Upper lobe of left lung (tissue), 6 donors: ENCODE measurements around the gene OGA. TPM values are rescaled to one million over a fixed set of nuclear protein-coding genes. Genes with fewer than 3 reads are reported as not detected.

Source experiments
- ATAC-seq, 2 donors: fragments of 200-7000 bp; cut with Tn5 transposase; one replicate each; pipeline ENCODE4 v1.9.1; 2022; ENCODE audit warnings: mild to moderate bottlenecking in 2 of 2, moderate library complexity in 2 of 2; ENCODE audit not compliant: low FRiP score in 2 of 2
- DNase-seq, 2 donors: peaks; one replicate each; pipeline ENCODE4 v3.0.0-alpha.2; 2019 to 2020
- H3K27ac ChIP-seq, 4 donors: fragments of 200-600 bp; sonication (generic); one replicate each; pipeline ENCODE4 v1.5.1; 2016 to 2019
- H3K27me3 ChIP-seq, 4 donors: fragments of 200-600 bp; sonication (generic); one replicate each; pipeline ENCODE4 v1.5.1; 2017 to 2019
- H3K36me3 ChIP-seq, 4 donors: fragments of 200-600 bp; sonication (generic); one replicate each; pipeline ENCODE4 v1.5.1; 2016 to 2019
- H3K4me1 ChIP-seq, 4 donors: fragments of 200-600 bp; sonication (generic); one replicate each; pipeline ENCODE4 v1.5.1; 2018 to 2019
- H3K4me3 ChIP-seq, 4 donors: fragments of 200-600 bp; sonication (generic); one replicate each; pipeline ENCODE4 v1.5.1; 2017 to 2019; ENCODE audit warnings: mild to moderate bottlenecking in 2 of 4, moderate library complexity in 1 of 4
- H3K9me3 ChIP-seq, 4 donors: fragments of 200-600 bp; sonication (generic); one replicate each; pipeline ENCODE4 v1.5.1; 2018 to 2019
- CTCF ChIP-seq, 6 experiments: fragments of 450-650 bp in 4 of 6; fragments of 200-600 bp in 2 of 6; sonication (generic) in 2 of 6; IDR thresholded peaks; one replicate each; pipeline ENCODE4 v1.5.1; 2016 to 2019; ENCODE audit warnings: antibody characterized with exemption in 6 of 6
- EP300 ChIP-seq, 4 donors: sonication (generic); formaldehyde crosslinking; IDR thresholded peaks; one replicate each; pipeline ENCODE4 v1.5.1; 2017; ENCODE audit warnings: antibody characterized with exemption in 4 of 4, control low read depth in 2 of 4
- POLR2A ChIP-seq, 4 donors: fragments of 450-650 bp; IDR thresholded peaks; one replicate each; pipeline ENCODE4 v1.5.1; 2016 to 2017; ENCODE audit warnings: antibody characterized with exemption in 4 of 4, mild to moderate bottlenecking in 2 of 4
- POLR2AphosphoS5 ChIP-seq, 2 donors: sonication (generic); formaldehyde crosslinking; IDR thresholded peaks; one replicate each; pipeline ENCODE4 v1.5.1; 2017; ENCODE audit warnings: antibody characterized with exemption in 2 of 2
- WGBS, 2 donors: methylation state at CpG; one replicate each; pipeline ENCODE4 v1.1.5; 2017 to 2018; 5-methylcytosine and 5-hydroxymethylcytosine counted together
- total RNA-seq, 6 donors: library from RNA; depleted of rRNA in 4 of 6; stranded (reverse); fragments of >200 nt in 4 of 6; gene quantifications; one replicate each; pipeline versions ENCODE4 v1.1.0 to v1.2.1, GENCODE V29; 2016 to 2021
- donor health status: DM: no; HTN: no; CAD: no; lungs with moderate emphysema.
- donor health status: DM: no; HTN: yes; CAD: no; lungs with severe emphysema.

OGA gene
- total RNA-seq, 6 donors from 2014 or later: 71.1 to 374 (median 138) TPM

- no peaks in the 10 kb centered on the region for H3K9me3 ChIP-seq
- TF ChIP-seq POLR2AphosphoS5 (IDR thresholded peaks at IDR 0.05): no peak
- no peak for TF ChIP-seq POLR2A (IDR thresholded peaks at IDR 0.05)
- TF ChIP-seq EP300 (IDR thresholded peaks at IDR 0.05): no peak
- no peak for TF ChIP-seq CTCF (IDR thresholded peaks at IDR 0.05)
- WGBS, 2 donors: 62 to 68% methylated on average over 35 to 37 of the region's 39 CpGs
- DNase-seq (peak in 1 of 2 donors; percentile 77), ATAC-seq (no peak)
- H3K27ac ChIP-seq: peak overlapping the region in 1 of 4 donors; percentile 62
- peaks cover 18 to 31% (median 22%) of the 10 kb centered on the region in 4 donors for H3K4me1 ChIP-seq
- no peaks in the 10 kb centered on the region for H3K36me3 ChIP-seq
- H3K4me3 ChIP-seq: peak overlapping the region in 3 of 4 donors; percentile 57 to 66 (median 64)
- no peaks in the 10 kb centered on the region for H3K27me3 ChIP-seq
These were observed 10.7 kb upstream of the OGA start for GRCh38 chr10:101828766-101829551.

GRCh38 chr10:101827919-101828600 is 9.8 kb upstream of the OGA start:
- DNase-seq (no peak), ATAC-seq (no peak)
- Histone ChIP-seq H3K36me3 (no peaks in the 10 kb centered on the region), H3K4me1 (peaks cover 18 to 29% (median 21%) of the 10 kb centered on the region in 4 donors), H3K27me3 (no peaks in the 10 kb centered on the region), H3K4me3 (no peak overlapping the region), H3K27ac (no peak overlapping the region), H3K9me3 (no peaks in the 10 kb centered on the region)
- no peak for TF ChIP-seq EP300 (IDR thresholded peaks at IDR 0.05)
- TF ChIP-seq POLR2AphosphoS5 (IDR thresholded peaks at IDR 0.05): no peak
- no peak for TF ChIP-seq CTCF (IDR thresholded peaks at IDR 0.05)
- TF ChIP-seq POLR2A (IDR thresholded peaks at IDR 0.05): no peak
- WGBS, 2 donors: 94 to 95% methylated on average over 7 to 10 of the region's 10 CpGs

GRCh38 chr10:101826852-101827434 is 8.7 kb upstream of the OGA start:
- no peak for DNase-seq
- no peak for TF ChIP-seq POLR2AphosphoS5 (IDR thresholded peaks at IDR 0.05)
- no peak for TF ChIP-seq EP300 (IDR thresholded peaks at IDR 0.05)
- no peak for TF ChIP-seq POLR2A (IDR thresholded peaks at IDR 0.05)
- TF ChIP-seq CTCF (IDR thresholded peaks at IDR 0.05): no peak

GRCh38 chr10:101824736-101825135 is 6.5 kb upstream of the OGA start:
- no peaks in the 10 kb centered on the region for H3K9me3 ChIP-seq
- H3K27me3 ChIP-seq: no peaks in the 10 kb centered on the region
- H3K4me1 ChIP-seq: peaks cover 2 to 9% (median 4%) of the 10 kb centered on the region in 4 donors
- ATAC-seq (no peak), DNase-seq (no peak)
- H3K27ac ChIP-seq: no peak overlapping the region
- WGBS, 2 donors: 86 to 88% methylated on average over 2 of the region's 2 CpGs
- no peak overlapping the region for H3K4me3 ChIP-seq
- no peaks in the 10 kb centered on the region for H3K36me3 ChIP-seq
- no peak for TF ChIP-seq EP300 (IDR thresholded peaks at IDR 0.05)
- no peak for TF ChIP-seq CTCF (IDR thresholded peaks at IDR 0.05)
- no peak for TF ChIP-seq POLR2AphosphoS5 (IDR thresholded peaks at IDR 0.05)
- TF ChIP-seq POLR2A (IDR thresholded peaks at IDR 0.05): no peak

More at GRCh38 chr10:101826852-101827434, 8.7 kb upstream of the OGA start:
- WGBS, 2 donors: 91 to 92% methylated on average over 5 of the region's 5 CpGs
- H3K9me3 ChIP-seq: no peaks in the 10 kb centered on the region
- peaks cover 18 to 29% (median 21%) of the 10 kb centered on the region in 4 donors for H3K4me1 ChIP-seq
- no peak overlapping the region for H3K4me3 ChIP-seq
- ATAC-seq: no peak
- H3K36me3 ChIP-seq: no peaks in the 10 kb centered on the region
- no peaks in the 10 kb centered on the region for H3K27me3 ChIP-seq
- no peak overlapping the region for H3K27ac ChIP-seq
